Neural crest cell (in vitro differentiated cells): ENCODE data around the gene STT3B. TPM values are rescaled to one million over a fixed set of nuclear protein-coding genes. Genes with fewer than 3 reads are reported as not detected.

ENCODE experiments used
- DNase-seq: peaks from one replicate; pipeline ENCODE4 v3.0.0; 2021; ENCODE audit warnings: low read depth, mixed read lengths, low spot score
- H3K27ac Mint-ChIP-seq: one replicate; pipeline ENCODE4 v1.8.0; 2021; ENCODE audit warnings: mild to moderate bottlenecking, mixed read lengths; ENCODE audit not compliant: unreplicated experiment
- H3K27me3 Mint-ChIP-seq: 2 replicates; pipeline ENCODE4 v1.8.0; 2021; ENCODE audit warnings: low read depth, mild to moderate bottlenecking, mixed read lengths
- H3K36me3 Mint-ChIP-seq: 2 replicates; pipeline ENCODE4 v1.8.0; 2021; ENCODE audit warnings: low read depth, mild to moderate bottlenecking, mixed read lengths
- H3K4me1 Mint-ChIP-seq: 2 replicates; pipeline ENCODE4 v1.8.0; 2021; ENCODE audit warnings: mixed read lengths
- H3K4me3 Mint-ChIP-seq: one replicate; pipeline ENCODE4 v1.8.0; 2021; ENCODE audit warnings: mild to moderate bottlenecking, mixed read lengths
- H3K9me3 Mint-ChIP-seq: 2 replicates; pipeline ENCODE4 v1.8.0; 2021; ENCODE audit warnings: mixed read lengths
- total RNA-seq: library from RNA; stranded (reverse); gene quantifications from 2 replicates; pipeline ENCODE4 v1.2.1, GENCODE V29; 2021
- TF ChIP-seq, protein P1 (sequence below): fragments of 200-600 bp; sonication (generic); conservative IDR thresholded peaks from 2 replicates; pipeline ENCODE4 v1.5.0; 2021; ENCODE audit warnings: antibody characterized with exemption, mild to moderate bottlenecking

STT3B gene
- total RNA-seq, 1 donor from 2014 or later = 116 TPM

DNA sequence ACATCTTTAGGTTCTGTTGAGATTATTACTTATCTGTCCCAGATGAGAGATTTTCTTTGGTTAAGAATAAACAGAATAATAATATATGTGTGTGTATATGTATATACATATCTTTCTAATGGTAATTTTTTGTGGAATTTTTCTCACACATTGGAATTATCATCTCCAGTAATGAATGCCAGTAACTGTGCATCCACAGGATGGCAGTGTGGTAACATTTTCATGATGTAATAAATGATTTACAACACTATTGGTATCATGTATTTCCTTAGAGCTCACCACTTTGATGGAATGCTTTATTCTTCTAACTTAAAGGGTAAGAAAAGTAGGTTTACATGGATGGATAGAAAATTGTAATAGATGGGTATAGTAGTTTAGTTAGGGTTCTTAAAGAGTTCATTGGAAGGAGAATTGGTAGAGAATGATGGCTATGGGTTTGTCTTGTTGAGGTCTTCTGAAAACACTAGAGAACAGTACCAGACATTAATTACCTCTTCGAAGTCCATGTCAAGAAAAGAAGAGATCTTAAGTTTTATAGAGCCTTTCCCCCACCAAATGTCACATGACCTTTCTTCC lies 78.1 kb downstream of the STT3B start:
- H3K36me3 Mint-ChIP-seq = peaks cover 41% of the 10 kb centered on the region

GRCh38 chr3:31613177-31613576 lies 80.5 kb downstream of the STT3B start:
- Mint-ChIP-seq H3K4me1 (no peaks in the 10 kb centered on the region), H3K36me3 (peaks cover 19% of the 10 kb centered on the region), H3K9me3 (peaks cover 6% of the 10 kb centered on the region), H3K27ac (no peak overlapping the region), H3K27me3 (no peaks in the 10 kb centered on the region), H3K4me3 (no peak overlapping the region)
- TF ChIP-seq, protein P1, sequence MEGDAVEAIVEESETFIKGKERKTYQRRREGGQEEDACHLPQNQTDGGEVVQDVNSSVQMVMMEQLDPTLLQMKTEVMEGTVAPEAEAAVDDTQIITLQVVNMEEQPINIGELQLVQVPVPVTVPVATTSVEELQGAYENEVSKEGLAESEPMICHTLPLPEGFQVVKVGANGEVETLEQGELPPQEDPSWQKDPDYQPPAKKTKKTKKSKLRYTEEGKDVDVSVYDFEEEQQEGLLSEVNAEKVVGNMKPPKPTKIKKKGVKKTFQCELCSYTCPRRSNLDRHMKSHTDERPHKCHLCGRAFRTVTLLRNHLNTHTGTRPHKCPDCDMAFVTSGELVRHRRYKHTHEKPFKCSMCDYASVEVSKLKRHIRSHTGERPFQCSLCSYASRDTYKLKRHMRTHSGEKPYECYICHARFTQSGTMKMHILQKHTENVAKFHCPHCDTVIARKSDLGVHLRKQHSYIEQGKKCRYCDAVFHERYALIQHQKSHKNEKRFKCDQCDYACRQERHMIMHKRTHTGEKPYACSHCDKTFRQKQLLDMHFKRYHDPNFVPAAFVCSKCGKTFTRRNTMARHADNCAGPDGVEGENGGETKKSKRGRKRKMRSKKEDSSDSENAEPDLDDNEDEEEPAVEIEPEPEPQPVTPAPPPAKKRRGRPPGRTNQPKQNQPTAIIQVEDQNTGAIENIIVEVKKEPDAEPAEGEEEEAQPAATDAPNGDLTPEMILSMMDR = no peak
- DNase-seq = no peak

More for the DNA sequence above, 78.1 kb downstream of the STT3B start:
- TF ChIP-seq, protein P1 = peak; percentile 69
- Mint-ChIP-seq H3K27ac (no peak overlapping the region), H3K4me1 (peaks cover 2% of the 10 kb centered on the region), H3K4me3 (no peak overlapping the region), H3K9me3 (peaks cover 12% of the 10 kb centered on the region), H3K27me3 (no peaks in the 10 kb centered on the region)
- DNase-seq = no peak

GRCh38 chr3:31613654-31614053 lies 80.9 kb downstream of the STT3B start:
- Mint-ChIP-seq H3K4me3 (no peak overlapping the region), H3K27me3 (no peaks in the 10 kb centered on the region), H3K9me3 (peaks cover 2% of the 10 kb centered on the region), H3K36me3 (peaks cover 16% of the 10 kb centered on the region), H3K4me1 (no peaks in the 10 kb centered on the region), H3K27ac (no peak overlapping the region)
- TF ChIP-seq, protein P1 = no peak
- DNase-seq = no peak

- H3K9me3 Mint-ChIP-seq = peaks cover 2% of the 10 kb centered on the region
- TF ChIP-seq, protein P1 = no peak
- peaks cover 14% of the 10 kb centered on the region for H3K36me3 Mint-ChIP-seq
- no peaks in the 10 kb centered on the region for H3K27me3 Mint-ChIP-seq
- H3K4me3 Mint-ChIP-seq = no peak overlapping the region
- no peaks in the 10 kb centered on the region for H3K4me1 Mint-ChIP-seq
- DNase-seq = no peak
- no peak overlapping the region for H3K27ac Mint-ChIP-seq
Observed at GRCh38 chr3:31614162-31614921, 81.6 kb downstream of the STT3B start.

- TF ChIP-seq, protein P1 = no peak
- peaks cover 8% of the 10 kb centered on the region for H3K36me3 Mint-ChIP-seq
- peaks cover 2% of the 10 kb centered on the region for H3K9me3 Mint-ChIP-seq
- no peaks in the 10 kb centered on the region for H3K4me1 Mint-ChIP-seq
- H3K27ac Mint-ChIP-seq = no peak overlapping the region
- H3K4me3 Mint-ChIP-seq = no peak overlapping the region
- DNase-seq = no peak
- no peaks in the 10 kb centered on the region for H3K27me3 Mint-ChIP-seq
Observed at GRCh38 chr3:31615071-31615875, 82.5 kb downstream of the STT3B start.
